GM21390 (cell line): ENCODE measurements around the gene TTLL8.

ENCODE experiments used
- ATAC-seq: cut with Tn5 transposase; IDR thresholded peaks from one replicate; pipeline ENCODE4 v1.9.1; 2021; ENCODE audit not compliant: unreplicated experiment

Gene TTLL8

GRCh38 chr22:50083462-50084079 lies 25.5 kb upstream of the TTLL8 start:
- no peak for ATAC-seq

- ATAC-seq, result no peak
Observed at GRCh38 chr22:50082961-50083461, 24.9 kb upstream of the TTLL8 start.

GRCh38 chr22:50082197-50082715 lies 24.2 kb upstream of the TTLL8 start:
- ATAC-seq, result no peak

GRCh38 chr22:50081426-50082196 lies 23.5 kb upstream of the TTLL8 start:
- no peak for ATAC-seq

- no peak for ATAC-seq
Observed at GRCh38 chr22:50080077-50080465, 22.0 kb upstream of the TTLL8 start.

- no peak for ATAC-seq
Observed at GRCh38 chr22:50078761-50079160, 20.7 kb upstream of the TTLL8 start.

GRCh38 chr22:50078246-50078645 lies 20.1 kb upstream of the TTLL8 start:
- ATAC-seq, result no peak

- no peak for ATAC-seq
Observed at GRCh38 chr22:50076646-50077535, 18.8 kb upstream of the TTLL8 start.

GRCh38 chr22:50074551-50075530 lies 16.7 kb upstream of the TTLL8 start:
- no peak for ATAC-seq

- no peak for ATAC-seq
Observed at GRCh38 chr22:50074056-50074455, 16.0 kb upstream of the TTLL8 start.

- no peak for ATAC-seq
Observed at GRCh38 chr22:50072714-50073538, 14.8 kb upstream of the TTLL8 start.

- no peak for ATAC-seq
Observed at GRCh38 chr22:50072167-50072555, 14.1 kb upstream of the TTLL8 start.

GRCh38 chr22:50071432-50072166 lies 13.5 kb upstream of the TTLL8 start:
- ATAC-seq, result no peak

GRCh38 chr22:50070366-50070765 lies 12.3 kb upstream of the TTLL8 start:
- ATAC-seq, result no peak

GRCh38 chr22:50068096-50068495 lies 10.0 kb upstream of the TTLL8 start:
- ATAC-seq, result no peak

GRCh38 chr22:50067244-50067643 lies 9.1 kb upstream of the TTLL8 start:
- no peak for ATAC-seq

GRCh38 chr22:50064453-50064852 lies 6.4 kb upstream of the TTLL8 start:
- ATAC-seq, result no peak

- ATAC-seq, result no peak
Observed at GRCh38 chr22:50063589-50064393, 5.7 kb upstream of the TTLL8 start.
